ENCODE results near the gene GALNTL6.
"Not testable (repeated sequence)": the region's sequence is repeated elsewhere in the genome, so short reads cannot be mapped to it uniquely, and the experiment has no call there.

The GALNTL6 gene

GRCh38 chr4:172772781-172773180 is 959.6 kb downstream of the GALNTL6 start:
- DNase-seq = no peak

GRCh38 chr4:172776203-172776861 is 963.1 kb downstream of the GALNTL6 start:
- DNase-seq = no peak

GRCh38 chr4:172777729-172778431 is 964.7 kb downstream of the GALNTL6 start:
- DNase-seq = no peak

GRCh38 chr4:172778583-172778982 is 965.4 kb downstream of the GALNTL6 start:
- no peak for DNase-seq

- DNase-seq = no peak
Measured at GRCh38 chr4:172780566-172781081, 967.4 kb downstream of the GALNTL6 start.

- no peak for DNase-seq
Measured at GRCh38 chr4:172785613-172786012, 972.4 kb downstream of the GALNTL6 start.

GRCh38 chr4:172786039-172786792 is 973.0 kb downstream of the GALNTL6 start:
- DNase-seq = no peak

- DNase-seq = no peak
Measured at GRCh38 chr4:172787111-172787510, 973.9 kb downstream of the GALNTL6 start.

- no peak for DNase-seq
Measured at GRCh38 chr4:172791841-172792240, 978.6 kb downstream of the GALNTL6 start.

GRCh38 chr4:172793565-172794306 is 980.5 kb downstream of the GALNTL6 start:
- no peak for DNase-seq

GRCh38 chr4:172794307-172794703 is 981.1 kb downstream of the GALNTL6 start:
- DNase-seq = no peak

- DNase-seq = not testable (repeated sequence)
Measured at GRCh38 chr4:172797281-172797680, 984.1 kb downstream of the GALNTL6 start.

GRCh38 chr4:172802032-172802431 is 988.8 kb downstream of the GALNTL6 start:
- no peak for DNase-seq

- no peak for DNase-seq
Measured at GRCh38 chr4:172806841-172807240, 993.6 kb downstream of the GALNTL6 start.

GRCh38 chr4:172808196-172808595 is 995.0 kb downstream of the GALNTL6 start:
- DNase-seq = no peak

GRCh38 chr4:172809319-172809718 is 996.1 kb downstream of the GALNTL6 start:
- DNase-seq = no peak

GRCh38 chr4:172813359-172813923 is 1000.2 kb downstream of the GALNTL6 start:
- no peak for DNase-seq

GRCh38 chr4:172815499-172816164 is 1002.4 kb downstream of the GALNTL6 start:
- DNase-seq = no peak

GRCh38 chr4:172818901-172819300 is 1005.7 kb downstream of the GALNTL6 start:
- no peak for DNase-seq

- no peak for DNase-seq
Measured at GRCh38 chr4:172819353-172819752, 1006.1 kb downstream of the GALNTL6 start.

- DNase-seq = no peak
Measured at GRCh38 chr4:172822331-172822730, 1009.1 kb downstream of the GALNTL6 start.

- no peak for DNase-seq
Measured at GRCh38 chr4:172826346-172826745, 1013.1 kb downstream of the GALNTL6 start.

Data from GDM1 (cell line).